GM23338 (cell line): ENCODE results near the gene VWA3B. TPM values are rescaled to one million over a fixed set of nuclear protein-coding genes. Genes with fewer than 3 reads are reported as not detected.

Experiments used
- ATAC-seq: fragments of 200-7000 bp; cut with Tn5 transposase; 3 replicates; pipeline ENCODE4 v1.9.1; 2020
- DNase-seq: peaks from one replicate; pipeline ENCODE4 v3.0.0-alpha.2; 2015; ENCODE audit warnings: low spot score
- H2AFZ ChIP-seq: fragments of 200-600 bp; sonication (generic); 2 replicates; pipeline ENCODE4 v1.8.0; 2016; ENCODE audit warnings: antibody characterized with exemption, mild to moderate bottlenecking, moderate library complexity
- H3F3A ChIP-seq: fragments of 200-600 bp; sonication (generic); replicated peaks from 2 replicates; pipeline ENCODE4 v1.8.0; 2017; ENCODE audit warnings: antibody characterized with exemption, mixed run types, low read depth
- H3K27ac ChIP-seq: fragments of 200-600 bp; sonication (generic); 2 replicates; pipeline ENCODE4 v1.6.1; 2016; ENCODE audit warnings: low read depth
- H3K27me3 ChIP-seq: fragments of 200-600 bp; sonication (generic); 2 replicates; pipeline ENCODE4 v1.8.0; 2016; ENCODE audit warnings: mild to moderate bottlenecking, mixed run types, moderate library complexity; ENCODE audit not compliant: insufficient read depth
- H3K36me3 ChIP-seq: fragments of 200-600 bp; sonication (generic); 2 replicates; pipeline ENCODE4 v1.8.0; 2016; ENCODE audit warnings: mild to moderate bottlenecking; ENCODE audit not compliant: insufficient read depth
- H3K4me1 ChIP-seq: fragments of 200-600 bp; sonication (generic); 2 replicates; pipeline ENCODE4 v1.8.0; 2016; ENCODE audit warnings: mild to moderate bottlenecking, moderate library complexity; ENCODE audit not compliant: insufficient read depth
- H3K4me2 ChIP-seq: fragments of 200-600 bp; sonication (generic); 2 replicates; pipeline ENCODE4 v1.7.1; 2017; ENCODE audit warnings: mixed run types
- H3K4me3 ChIP-seq: fragments of 200-600 bp; sonication (generic); 2 replicates; pipeline ENCODE4 v1.6.1; 2016; ENCODE audit warnings: mixed run types
- H3K79me2 ChIP-seq: fragments of 200-600 bp; sonication (generic); replicated peaks from 2 replicates; pipeline ENCODE4 v1.8.0; 2017; ENCODE audit warnings: mild to moderate bottlenecking; ENCODE audit not compliant: insufficient read depth
- H3K9me2 ChIP-seq: fragments of 200-600 bp; sonication (generic); 2 replicates; pipeline ENCODE4 v1.8.0; 2017; ENCODE audit not compliant: insufficient read depth
- H4K20me1 ChIP-seq: fragments of 200-600 bp; sonication (generic); replicated peaks from 2 replicates; pipeline ENCODE4 v1.8.0; 2017; ENCODE audit warnings: mild to moderate bottlenecking; ENCODE audit not compliant: insufficient read depth
- H3K27ac Mint-ChIP-seq: 2 replicates; pipeline ENCODE4 v1.8.0; 2020; ENCODE audit warnings: inconsistent platforms, mild to moderate bottlenecking, moderate library complexity, mixed read lengths
- H3K27me3 Mint-ChIP-seq: 3 replicates; pipeline ENCODE4 v1.8.0; 2022; ENCODE audit warnings: low read depth, mild to moderate bottlenecking, moderate library complexity, mixed read lengths, inconsistent platforms; ENCODE audit not compliant: insufficient read depth, poor library complexity
- H3K36me3 Mint-ChIP-seq: 3 replicates; pipeline ENCODE4 v1.8.0; 2021; ENCODE audit warnings: low read depth, mild to moderate bottlenecking, inconsistent platforms, moderate library complexity, mixed read lengths
- H3K4me1 Mint-ChIP-seq: 3 replicates; pipeline ENCODE4 v1.8.0; 2020; ENCODE audit warnings: mild to moderate bottlenecking, inconsistent platforms, mixed read lengths
- H3K4me3 Mint-ChIP-seq: 3 replicates; pipeline ENCODE4 v1.8.0; 2021; ENCODE audit warnings: moderate library complexity, mild to moderate bottlenecking, inconsistent platforms, mixed read lengths
- H3K9me3 Mint-ChIP-seq: 3 replicates; pipeline ENCODE4 v1.8.0; 2020; ENCODE audit warnings: moderate library complexity, mild to moderate bottlenecking, inconsistent platforms, mixed read lengths
- CTCF ChIP-seq, 2 experiments: fragments of 200-600 bp in 1 of 2; sonication (generic) in 1 of 2; conservative IDR thresholded peaks; 2 replicates each; pipeline versions ENCODE4 v1.5.1 to v1.6.1; 2016 to 2017; ENCODE audit warnings: antibody characterized with exemption in 2 of 2, low read depth in 2 of 2, mild to moderate bottlenecking in 2 of 2, moderate library complexity in 1 of 2
- ETS1 ChIP-seq: IDR thresholded peaks from 2 replicates; pipeline ENCODE4 v1.6.1; 2016; ENCODE audit warnings: antibody characterized with exemption
- EZH2 ChIP-seq: fragments of 200-600 bp; sonication (generic); IDR thresholded peaks from one replicate; pipeline ENCODE4 v1.8.0; 2017; ENCODE audit warnings: antibody characterized with exemption, mild to moderate bottlenecking, low read depth; ENCODE audit not compliant: unreplicated experiment
- EZH2phosphoT487 ChIP-seq: fragments of 200-600 bp; sonication (generic); IDR thresholded peaks from one replicate; pipeline ENCODE4 v1.8.1; 2018; ENCODE audit warnings: antibody characterized with exemption; ENCODE audit not compliant: unreplicated experiment
- JUNB ChIP-seq: IDR thresholded peaks from one replicate; pipeline ENCODE4 v1.6.1; 2016; ENCODE audit warnings: antibody characterized with exemption; ENCODE audit not compliant: unreplicated experiment
- NANOG ChIP-seq: IDR thresholded peaks from 2 replicates; pipeline ENCODE4 v1.6.1; 2016; ENCODE audit warnings: antibody characterized with exemption, borderline replicate concordance
- POLR2AphosphoS5 ChIP-seq: IDR thresholded peaks from 2 replicates; pipeline ENCODE4 v1.6.1; 2016; ENCODE audit warnings: antibody characterized with exemption, low read depth
- REST ChIP-seq: IDR thresholded peaks from one replicate; pipeline ENCODE4 v1.6.1; 2018; ENCODE audit warnings: antibody characterized with exemption; ENCODE audit not compliant: unreplicated experiment
- polyA plus RNA-seq: library from polyadenylated mRNA; unstranded; fragments of >200 nt; fragmentation: Nextera tagmentation; extraction: Ambion mirVana; gene quantifications from 2 replicates; pipeline ENCODE4 v1.2.1, GENCODE V29; 2016
- total RNA-seq: library from RNA; depleted of rRNA; stranded (reverse); fragments of >200 nt; shearing (Covaris generic); gene quantifications from 2 replicates; pipeline ENCODE4 v1.2.3, GENCODE V29; 2014

Gene VWA3B
- total and polyA plus RNA-seq, 2 experiments from 2014 or later: not detected

- Histone ChIP-seq H3K27ac (no peak within 1 kb of the TSS), H3F3A (no peaks in the 10 kb centered on the region), H4K20me1 (no peaks in the 10 kb centered on the region; the same call in 1 of the 2 replicates), H3K27me3 (peaks cover 89% of the 10 kb centered on the region), H2AFZ (peak within 1 kb of the TSS; percentile 28; the same call in 1 of the 2 replicates), H3K36me3 (no peaks in the 10 kb centered on the region), H3K4me3 (peak within 1 kb of the TSS; percentile 66), H3K79me2 (no peaks in the 10 kb centered on the region), H3K9me2 (no peaks in the 10 kb centered on the region), H3K4me1 (peaks cover 10% of the 10 kb centered on the region), H3K4me2 (peak within 1 kb of the TSS; percentile 94)
- ATAC-seq (peak; percentile 69), DNase-seq (peak; percentile 72)
- Mint-ChIP-seq H3K36me3 (0 out of 3 replicates have a peak, but pooled peaks cover 2% of the 10 kb centered on the region), H3K27ac (no peak within 1 kb of the TSS), H3K9me3 (peaks cover 9% of the 10 kb centered on the region; the same call in 2 of the 3 replicates), H3K27me3 (peaks cover 53% of the 10 kb centered on the region), H3K4me1 (peaks cover 18% of the 10 kb centered on the region), H3K4me3 (peak within 1 kb of the TSS; percentile 77)
- TF ChIP-seq CTCF (conservative IDR thresholded peaks at IDR 0.05; ENCODE audit: low read depth in 2 of 2) (no peak), REST (peak; percentile 87), NANOG (no peak)
Measured at GRCh38 chr2:98346311-98347236, 259.6 kb downstream of the VWA3B start, which contains the start of gene CNGA3. Gene CNGA3 (plus strand): TSS chr2:98346456. CDS start chr2:98369976, 23,520 bp downstream.

- Histone ChIP-seq H3F3A (no peaks in the 10 kb centered on the region), H3K9me2 (0 out of 2 replicates have a peak, but pooled peaks cover 5% of the 10 kb centered on the region), H3K4me3 (peak overlapping the region; percentile 66), H3K79me2 (no peaks in the 10 kb centered on the region), H3K4me2 (peak overlapping the region; percentile 94), H3K27me3 (peaks cover 84% of the 10 kb centered on the region), H2AFZ (no peak overlapping the region; the same call in 1 of the 2 replicates), H4K20me1 (no peaks in the 10 kb centered on the region; the same call in 1 of the 2 replicates), H3K4me1 (peaks cover 10% of the 10 kb centered on the region), H3K36me3 (no peaks in the 10 kb centered on the region), H3K27ac (no peak overlapping the region)
- no peak for TF ChIP-seq CTCF (conservative IDR thresholded peaks at IDR 0.05; ENCODE audit: low read depth in 2 of 2)
- TF ChIP-seq ETS1: no peak
- no peak for TF ChIP-seq NANOG
- TF ChIP-seq JUNB: no peak
- TF ChIP-seq POLR2AphosphoS5: no peak
- peak; percentile 27 for TF ChIP-seq EZH2
- no peak for TF ChIP-seq EZH2phosphoT487
- Mint-ChIP-seq H3K4me1 (peaks cover 18% of the 10 kb centered on the region), H3K4me3 (peak overlapping the region; percentile 77), H3K27me3 (peaks cover 53% of the 10 kb centered on the region), H3K9me3 (peaks cover 11% of the 10 kb centered on the region; the same call in 2 of the 3 replicates), H3K36me3 (0 out of 3 replicates have a peak, but pooled peaks cover 2% of the 10 kb centered on the region), H3K27ac (no peak overlapping the region)
- ATAC-seq: peak; percentile 58
- DNase-seq: peak; percentile 60
Measured at GRCh38 chr2:98347298-98348065, 260.5 kb downstream of the VWA3B start.
